GM12875 (cell line): ENCODE measurements around the gene DNMT1.

Source experiments
- H3K4me3 ChIP-seq: one replicate; pipeline ENCODE4 v1.5.1; 2011; ENCODE audit warnings: low read depth, low read length, control low read depth
- TF ChIP-seq, protein P1 (sequence below): IDR thresholded peaks from 2 replicates; pipeline ENCODE4 v1.5.1; 2011; ENCODE audit warnings: low read depth, mild to moderate bottlenecking, control low read depth, inconsistent platforms, low read length, moderate library complexity, borderline replicate concordance; ENCODE audit not compliant: insufficient read depth

Gene DNMT1

DNA sequence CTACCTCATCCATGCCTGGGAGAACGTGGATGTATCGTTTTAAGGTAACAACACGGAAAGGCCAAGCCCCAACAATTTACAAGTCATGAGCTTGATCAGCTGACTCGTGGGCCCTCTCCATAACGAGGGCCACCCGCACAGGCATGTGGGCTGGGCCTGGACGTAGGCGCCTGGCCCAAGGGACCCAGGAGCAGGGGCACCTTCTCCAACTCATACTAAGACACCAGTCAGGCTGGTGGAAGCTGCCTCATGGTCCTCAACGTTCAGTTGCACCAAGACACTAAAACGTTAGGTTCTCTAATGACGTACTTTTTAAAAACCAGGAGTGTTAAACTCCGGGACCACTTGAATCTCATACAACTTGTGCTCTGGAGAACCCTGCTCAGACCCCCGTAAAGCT, 53.3 kb downstream of the DNMT1 start:
- TF ChIP-seq, protein P1, sequence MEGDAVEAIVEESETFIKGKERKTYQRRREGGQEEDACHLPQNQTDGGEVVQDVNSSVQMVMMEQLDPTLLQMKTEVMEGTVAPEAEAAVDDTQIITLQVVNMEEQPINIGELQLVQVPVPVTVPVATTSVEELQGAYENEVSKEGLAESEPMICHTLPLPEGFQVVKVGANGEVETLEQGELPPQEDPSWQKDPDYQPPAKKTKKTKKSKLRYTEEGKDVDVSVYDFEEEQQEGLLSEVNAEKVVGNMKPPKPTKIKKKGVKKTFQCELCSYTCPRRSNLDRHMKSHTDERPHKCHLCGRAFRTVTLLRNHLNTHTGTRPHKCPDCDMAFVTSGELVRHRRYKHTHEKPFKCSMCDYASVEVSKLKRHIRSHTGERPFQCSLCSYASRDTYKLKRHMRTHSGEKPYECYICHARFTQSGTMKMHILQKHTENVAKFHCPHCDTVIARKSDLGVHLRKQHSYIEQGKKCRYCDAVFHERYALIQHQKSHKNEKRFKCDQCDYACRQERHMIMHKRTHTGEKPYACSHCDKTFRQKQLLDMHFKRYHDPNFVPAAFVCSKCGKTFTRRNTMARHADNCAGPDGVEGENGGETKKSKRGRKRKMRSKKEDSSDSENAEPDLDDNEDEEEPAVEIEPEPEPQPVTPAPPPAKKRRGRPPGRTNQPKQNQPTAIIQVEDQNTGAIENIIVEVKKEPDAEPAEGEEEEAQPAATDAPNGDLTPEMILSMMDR = no peak
- no peak overlapping the region for H3K4me3 ChIP-seq

DNA sequence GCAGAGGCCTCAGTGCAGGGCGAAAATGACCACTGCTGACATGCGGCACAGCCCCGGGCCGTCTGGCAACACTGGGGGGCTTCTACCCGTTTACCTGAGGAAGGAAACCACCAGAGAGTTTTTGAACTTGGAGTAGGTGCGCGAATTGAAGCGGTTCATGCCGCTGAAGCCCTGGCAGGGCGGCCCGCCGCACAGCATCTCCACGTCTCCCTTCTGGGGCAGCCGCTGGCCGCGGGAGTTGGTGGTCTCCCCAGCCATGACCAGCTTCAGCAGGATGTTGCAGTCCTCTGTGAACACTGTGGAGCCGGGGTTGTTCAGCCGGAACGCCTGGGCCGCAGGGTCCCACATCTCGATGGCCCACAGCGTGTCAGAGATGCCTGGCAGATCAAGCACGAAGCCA, 54.8 kb downstream of the DNMT1 start:
- TF ChIP-seq, protein P1 = no peak

DNA sequence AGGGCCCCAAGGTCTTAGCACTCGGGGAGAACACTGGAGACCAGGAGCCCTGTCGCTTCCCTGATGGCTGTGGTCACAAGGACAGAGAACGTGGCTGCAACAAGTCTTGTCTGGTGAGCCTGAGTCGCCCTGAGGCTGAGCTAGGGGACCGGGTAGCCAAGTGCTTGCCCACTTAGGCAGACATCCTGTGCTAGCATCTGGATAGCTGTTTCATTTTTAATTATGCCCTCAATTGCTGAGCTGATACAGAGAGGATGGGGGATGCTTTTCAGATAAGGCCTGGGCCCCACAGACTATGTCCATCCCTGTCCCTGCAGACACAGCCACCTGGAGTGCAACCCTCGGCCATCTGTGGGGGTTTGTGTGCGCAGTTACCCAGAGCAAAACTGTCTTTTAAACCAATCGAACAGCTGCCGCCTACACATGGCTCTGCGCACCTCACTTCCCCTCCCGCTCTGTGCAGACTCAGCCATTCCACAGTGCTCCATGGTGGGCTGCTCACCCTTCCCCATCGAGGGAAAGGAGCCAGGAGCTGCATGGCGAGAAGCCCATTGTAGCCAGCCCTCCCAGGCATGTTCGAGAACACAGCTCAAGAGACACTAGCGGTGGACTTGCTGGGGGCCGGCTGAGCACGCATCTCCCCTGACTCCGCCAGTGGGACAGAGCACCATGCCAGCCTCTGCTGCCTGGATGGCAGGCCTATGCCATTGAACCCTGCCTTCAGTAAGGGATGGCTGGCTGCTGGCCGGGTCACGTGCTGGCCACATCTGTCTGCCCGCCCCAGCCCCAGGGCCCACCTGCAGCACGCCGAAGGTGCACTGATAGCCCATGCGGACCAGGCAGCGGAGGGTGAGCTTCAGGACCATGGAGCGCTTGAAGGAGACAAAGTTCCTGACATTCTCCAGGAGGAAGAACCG, 55.6 kb downstream of the DNMT1 start:
- H3K4me3 ChIP-seq = no peak overlapping the region
- TF ChIP-seq, protein P1 = no peak

More for the DNA sequence above, 54.8 kb downstream of the DNMT1 start:
- no peak overlapping the region for H3K4me3 ChIP-seq

DNA sequence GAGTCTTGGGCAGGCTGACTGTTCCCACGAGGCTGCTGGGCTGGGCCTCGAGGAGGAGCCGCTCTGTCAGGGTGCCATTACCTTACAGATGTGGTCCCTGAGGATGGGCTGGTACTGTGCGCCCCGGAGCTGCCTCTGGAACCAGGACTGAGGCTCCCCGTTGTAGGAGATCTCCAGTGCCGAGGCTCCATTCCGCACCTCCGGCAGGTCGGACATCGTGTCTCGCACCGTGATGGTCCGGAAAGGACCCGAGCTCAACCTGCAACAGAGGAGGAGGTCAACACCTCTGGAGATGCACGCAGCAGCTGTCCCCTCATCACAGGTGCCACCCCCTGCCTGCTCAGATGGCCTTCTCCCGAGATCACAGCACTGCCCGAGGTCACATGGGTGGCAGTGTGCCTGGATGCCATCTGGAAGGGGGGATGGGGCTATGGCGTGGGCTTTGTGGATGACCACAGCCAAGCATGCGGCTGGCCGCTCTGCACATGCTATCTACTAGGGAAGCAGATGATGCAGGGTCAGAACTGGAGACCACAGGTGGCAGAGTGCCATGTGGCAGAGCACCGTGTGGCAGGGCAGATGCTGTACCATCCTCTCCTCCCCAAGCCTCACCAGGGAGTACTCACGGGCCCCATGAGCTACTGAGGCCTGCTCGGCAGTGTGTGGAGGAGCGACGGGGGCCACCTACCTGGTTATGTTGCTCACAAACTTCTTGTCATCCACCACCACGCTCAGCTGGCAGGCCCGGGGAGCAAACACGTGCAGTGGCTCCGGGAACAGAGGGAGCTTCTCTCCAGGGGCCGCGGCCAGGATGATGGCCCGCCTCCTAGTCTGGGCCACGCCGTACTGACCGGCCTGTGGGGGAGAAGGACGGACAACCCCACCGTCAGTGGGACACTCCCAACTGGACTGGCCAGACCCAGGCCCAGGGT, 56.7 kb downstream of the DNMT1 start:
- TF ChIP-seq, protein P1 = no peak
- H3K4me3 ChIP-seq = no peak overlapping the region

DNA sequence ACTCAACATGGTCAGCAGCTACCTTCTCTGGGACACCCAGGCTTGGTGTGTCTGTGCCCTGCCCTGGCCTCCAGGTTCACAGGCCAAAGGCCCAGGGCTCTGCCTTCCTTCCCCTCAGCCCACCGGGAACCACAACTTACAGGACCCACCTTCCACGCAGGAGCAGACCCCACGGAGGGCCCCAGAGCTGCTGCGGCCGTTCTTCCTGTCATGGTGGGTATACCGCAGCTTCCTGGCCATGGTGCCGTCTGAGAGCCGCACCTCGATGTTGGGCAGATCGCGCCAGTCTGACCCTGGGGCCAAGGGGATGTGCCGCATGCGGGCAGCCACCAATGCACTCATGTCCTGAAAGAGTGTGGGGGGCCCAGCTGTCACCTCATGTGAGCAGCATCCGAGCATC, 57.8 kb downstream of the DNMT1 start:
- TF ChIP-seq, protein P1 = no peak
- no peak overlapping the region for H3K4me3 ChIP-seq

DNA sequence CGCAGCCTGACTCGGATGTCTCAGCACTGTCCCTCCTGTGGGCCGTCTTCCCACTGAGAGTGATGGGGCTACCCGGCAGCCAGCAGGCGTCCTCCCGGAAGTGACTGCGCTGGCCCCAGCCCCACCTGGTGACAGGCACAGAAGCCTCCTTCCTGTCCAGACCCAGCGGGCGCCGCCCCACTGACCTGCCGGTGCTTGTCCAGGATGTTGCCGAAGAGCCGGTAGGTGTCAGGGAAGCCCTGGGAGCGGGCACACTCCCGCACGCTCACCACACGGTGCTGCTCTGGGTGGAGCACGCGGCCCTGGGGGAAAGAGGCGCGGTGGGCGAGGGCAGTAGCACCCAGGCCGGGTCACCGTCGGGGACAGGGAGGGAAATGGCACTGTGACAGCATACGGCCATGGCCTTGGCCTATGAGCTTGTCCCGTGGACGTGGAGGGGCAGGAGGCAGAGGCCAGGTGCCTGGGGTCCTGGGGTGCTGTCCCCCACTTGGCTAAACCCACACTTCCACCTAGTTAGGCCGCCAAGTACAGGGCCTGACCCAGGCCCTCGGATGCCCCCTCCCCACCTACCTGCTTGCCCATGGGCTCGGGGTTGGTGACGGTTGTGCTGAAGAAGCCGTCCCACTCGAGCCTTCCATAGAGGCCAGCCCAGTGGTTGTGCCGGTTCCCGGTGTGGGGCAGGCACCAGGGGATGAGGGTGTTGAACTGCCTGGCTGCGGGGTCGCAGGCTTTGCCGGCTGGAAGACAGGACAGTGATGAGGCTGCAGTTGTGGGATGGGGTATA, 59.0 kb downstream of the DNMT1 start:
- TF ChIP-seq, protein P1 = no peak
- H3K4me3 ChIP-seq = no peak overlapping the region
